A549 (cell line): ENCODE results near the gene INVS. TPM values are rescaled to one million over a fixed set of nuclear protein-coding genes. Genes with fewer than 3 reads are reported as not detected.

ENCODE experiments used
- ATAC-seq, 2 experiments: fragments of 200-7000 bp in 1 of 2; fragments of >200 bp in 1 of 2; cut with Nextera tagmentation in 1 of 2; cut with Tn5 transposase in 1 of 2; 3 replicates each; pipeline versions ENCODE4 v1.8.0 to v1.9.1; 2018 to 2020; ENCODE audit warnings: mild to moderate bottlenecking in 1 of 2, moderate library complexity in 1 of 2
- CTCF ChIA-PET: fragments of 300-600 bp; sonication (Branson Sonifier 250); formaldehyde crosslinking; extraction: SDS; loops from one replicate; lab custom pipeline; 2021; ENCODE audit warnings: antibody characterized with exemption, inconsistent platforms; lab: Yijun Ruan, JAX
- POLR2A ChIA-PET: fragments of 350-600 bp; formaldehyde crosslinking; extraction: SDS; loops from one replicate; lab custom pipeline; 2021; ENCODE audit warnings: antibody characterized with exemption, inconsistent platforms; lab: Yijun Ruan, JAX
- DNase-seq, 2 experiments: peaks; one replicate each; pipeline versions ENCODE4 v3.0.0 to v3.0.0-alpha.2; 2011 to 2016; ENCODE audit warnings: low read depth in 1 of 2, low spot score in 1 of 2
- FAIRE-seq: peaks from 2 replicates; lab custom pipeline; 2011; peaks lifted over from hg19 to GRCh38; lab: Jason Lieb, UNC
- H3K27ac ChIP-seq, 2 experiments: fragments of >200 bp; sonication (Bioruptor Twin); formaldehyde crosslinking; 3 replicates each; pipeline ENCODE4 v1.5.1; 2016 to 2017
- H3K4me1 ChIP-seq: fragments of >200 bp; sonication (Bioruptor Twin); formaldehyde crosslinking; 3 replicates; pipeline ENCODE4 v1.6.1; 2016
- H3K4me2 ChIP-seq: fragments of >200 bp; sonication (Bioruptor Twin); formaldehyde crosslinking; 3 replicates; pipeline ENCODE4 v1.6.1; 2016
- H3K4me3 ChIP-seq: fragments of >200 bp; sonication (Bioruptor Twin); formaldehyde crosslinking; 3 replicates; pipeline ENCODE4 v1.5.1; 2016
- H3K9me3 ChIP-seq: fragments of >200 bp; sonication (Bioruptor Twin); formaldehyde crosslinking; 3 replicates; pipeline ENCODE4 v1.6.1; 2016
- BHLHE40 ChIP-seq: IDR thresholded peaks from 2 replicates; pipeline ENCODE4 v1.6.1; 2012; ENCODE audit warnings: low read depth, low read length, inconsistent platforms
- CBX2 ChIP-seq: fragments of 200-600 bp; sonication (generic); IDR thresholded peaks from 2 replicates; pipeline ENCODE4 v1.6.1; 2016; ENCODE audit warnings: low read depth, mild to moderate bottlenecking, borderline replicate concordance
- CBX8 ChIP-seq: fragments of 200-600 bp; sonication (generic); IDR thresholded peaks from 2 replicates; pipeline ENCODE4 v1.6.1; 2016
- CHD4 ChIP-seq: fragments of 200-600 bp; sonication (generic); IDR thresholded peaks from 2 replicates; pipeline ENCODE4 v1.6.1; 2016; ENCODE audit warnings: antibody characterized with exemption, mild to moderate bottlenecking, borderline replicate concordance
- CTCF ChIP-seq: fragments of >200 bp; sonication (Bioruptor Twin); formaldehyde crosslinking; IDR thresholded peaks from 3 replicates; pipeline ENCODE4 v1.5.1; 2016
- EHF ChIP-seq: fragments of 250-450 bp; sonication (Bioruptor Pico); IDR thresholded peaks from 2 replicates; pipeline ENCODE4 v1.5.0; 2020; ENCODE audit warnings: mild to moderate bottlenecking
- EP300 ChIP-seq, 2 experiments: fragments of >200 bp; sonication (Bioruptor Twin); formaldehyde crosslinking; IDR thresholded peaks; 2 replicates in 1 of 2; 3 replicates in 1 of 2; pipeline ENCODE4 v1.6.1; 2016 to 2017
- FOSL2 ChIP-seq, 2 experiments: fragments of 450-650 bp in 1 of 2; fragments of >200 bp in 1 of 2; sonication (Bioruptor Twin) in 1 of 2; formaldehyde crosslinking; IDR thresholded peaks; 2 replicates each; pipeline versions ENCODE4 v1.5.0 to v1.6.1; 2016 to 2020; ENCODE audit warnings: mild to moderate bottlenecking in 1 of 2, moderate library complexity in 1 of 2
- GATA3 ChIP-seq: IDR thresholded peaks from 2 replicates; pipeline ENCODE4 v1.6.1; 2012; ENCODE audit warnings: borderline replicate concordance
- HDAC2 ChIP-seq: fragments of 200-600 bp; sonication (generic); IDR thresholded peaks from 2 replicates; pipeline ENCODE4 v1.6.1; 2016
- HES2 ChIP-seq: fragments of >200 bp; sonication (Bioruptor Twin); formaldehyde crosslinking; IDR thresholded peaks from 2 replicates; pipeline ENCODE4 v1.6.1; 2016
- HEYL ChIP-seq: fragments of 250-450 bp; sonication (Bioruptor Pico); IDR thresholded peaks from 2 replicates; pipeline ENCODE4 v1.8.0; 2021; ENCODE audit warnings: mild to moderate bottlenecking, moderate library complexity
- HMGXB4 ChIP-seq: fragments of 250-450 bp; sonication (Bioruptor Pico); IDR thresholded peaks from 2 replicates; pipeline ENCODE4 v1.5.0; 2021; ENCODE audit warnings: mild to moderate bottlenecking, moderate library complexity, borderline replicate concordance
- HOXB5 ChIP-seq: fragments of 250-450 bp; sonication (Bioruptor Pico); IDR thresholded peaks from 2 replicates; pipeline ENCODE4 v1.5.0; 2020; ENCODE audit warnings: mild to moderate bottlenecking, moderate library complexity
- JUN ChIP-seq, 2 experiments: fragments of >200 bp; sonication (Bioruptor Twin); formaldehyde crosslinking; IDR thresholded peaks; 2 replicates in 1 of 2; 3 replicates in 1 of 2; pipeline ENCODE4 v1.6.1; 2016 to 2017
- JUNB ChIP-seq: fragments of >200 bp; sonication (Bioruptor Twin); formaldehyde crosslinking; IDR thresholded peaks from 2 replicates; pipeline ENCODE4 v1.6.1; 2016
- KDM1A ChIP-seq: fragments of 200-600 bp; sonication (generic); IDR thresholded peaks from 2 replicates; pipeline ENCODE4 v1.6.1; 2016; ENCODE audit warnings: low read depth, mild to moderate bottlenecking
- MAFK ChIP-seq: fragments of 450-650 bp; IDR thresholded peaks from 2 replicates; pipeline ENCODE4 v1.6.1; 2014; ENCODE audit not compliant: partially characterized antibody
- PHF8 ChIP-seq: fragments of 200-600 bp; sonication (generic); IDR thresholded peaks from 2 replicates; pipeline ENCODE4 v1.6.1; 2016; ENCODE audit warnings: low read depth, mild to moderate bottlenecking, antibody characterized with exemption, moderate library complexity, borderline replicate concordance
- POLR2A ChIP-seq: IDR thresholded peaks from 2 replicates; pipeline ENCODE4 v1.6.1; 2012; ENCODE audit warnings: mild to moderate bottlenecking, low read length
- RCOR1 ChIP-seq: fragments of 150-350 bp; IDR thresholded peaks from 2 replicates; pipeline ENCODE4 v1.6.1; 2014; ENCODE audit warnings: antibody characterized with exemption, low read length, low read depth
- RFX5 ChIP-seq: fragments of 450-650 bp; IDR thresholded peaks from 2 replicates; pipeline ENCODE4 v1.7.1; 2014; ENCODE audit warnings: antibody characterized with exemption, mild to moderate bottlenecking, moderate library complexity
- RNF2 ChIP-seq: fragments of 200-600 bp; sonication (generic); IDR thresholded peaks from 2 replicates; pipeline ENCODE4 v1.6.1; 2016; ENCODE audit warnings: low read depth, mild to moderate bottlenecking, antibody characterized with exemption, moderate library complexity, borderline replicate concordance
- SMC3 ChIP-seq: fragments of >200 bp; sonication (Bioruptor Twin); formaldehyde crosslinking; IDR thresholded peaks from 3 replicates; pipeline ENCODE4 v1.6.1; 2018; ENCODE audit warnings: inconsistent platforms
- SREBF2 ChIP-seq: fragments of 450-650 bp; IDR thresholded peaks from 2 replicates; pipeline ENCODE4 v1.6.1; 2014; ENCODE audit warnings: mild to moderate bottlenecking, moderate library complexity
- TP53 ChIP-seq: fragments of 250-450 bp; sonication (Bioruptor Pico); IDR thresholded peaks from 2 replicates; pipeline ENCODE4 v1.5.0; 2021; ENCODE audit warnings: mild to moderate bottlenecking, moderate library complexity
- ZSCAN20 ChIP-seq: fragments of 250-450 bp; sonication (Bioruptor Pico); IDR thresholded peaks from 2 replicates; pipeline ENCODE4 v1.8.0; 2022; ENCODE audit warnings: mild to moderate bottlenecking, moderate library complexity
- WGBS: methylation state at CpG from one replicate; pipeline ENCODE4 v1.1.6; 2017; ENCODE audit errors: missing lambda C conversion rate; 5-methylcytosine and 5-hydroxymethylcytosine counted together
- polyA plus RNA-seq, 4 experiments: library from polyadenylated mRNA; depleted of rRNA in 3 of 4; stranded (reverse); fragments of >200 nt; fragmentation: RNase III in 1 of 4; extraction: RNeasy Plus Mini Kit Qiagen cat#74134 plus additional on column Dnase treatment in 1 of 4; gene quantifications; 2 replicates in 3 of 4; 3 replicates in 1 of 4; pipeline ENCODE4 v1.2.3, GENCODE V29; 2011 to 2017
- TF ChIP-seq, protein P1 (sequence below): IDR thresholded peaks from 2 replicates; pipeline ENCODE4 v1.6.1; 2012
- TF ChIP-seq, protein P2 (sequence below): fragments of 150-350 bp; IDR thresholded peaks from 2 replicates; pipeline ENCODE4 v1.6.1; 2014; ENCODE audit warnings: low read depth, mild to moderate bottlenecking, low read length

Gene INVS
- polyA plus RNA-seq, 2 of the 4 experiments (the other 2 are of a cell fraction) = 11.9 to 30.6 TPM

- Histone ChIP-seq H3K4me1 (no peaks in the 10 kb centered on the region), H3K27ac (no peak overlapping the region), H3K9me3 (peaks cover 30% of the 10 kb centered on the region), H3K4me2 (no peak overlapping the region), H3K4me3 (no peak overlapping the region)
- ATAC-seq = no peak
- WGBS = 95% methylated on average over 5 of the region's 5 CpGs
- DNase-seq = no peak
- TF ChIP-seq TP53 (no peak), HDAC2 (no peak), SREBF2 (no peak), FOSL2 (IDR thresholded peaks at IDR 0.05) (no peak), FOSL2 (CRISPR knock-in tag; IDR thresholded peaks at IDR 0.05) (no peak), POLR2A (no peak), HMGXB4 (CRISPR knock-in tag) (no peak), EHF (CRISPR knock-in tag) (no peak), HOXB5 (CRISPR knock-in tag) (no peak), EP300 (IDR thresholded peaks at IDR 0.05) (no peak), HES2 (no peak), BHLHE40 (no peak), RCOR1 (no peak)
- TF ChIP-seq, protein P1, sequence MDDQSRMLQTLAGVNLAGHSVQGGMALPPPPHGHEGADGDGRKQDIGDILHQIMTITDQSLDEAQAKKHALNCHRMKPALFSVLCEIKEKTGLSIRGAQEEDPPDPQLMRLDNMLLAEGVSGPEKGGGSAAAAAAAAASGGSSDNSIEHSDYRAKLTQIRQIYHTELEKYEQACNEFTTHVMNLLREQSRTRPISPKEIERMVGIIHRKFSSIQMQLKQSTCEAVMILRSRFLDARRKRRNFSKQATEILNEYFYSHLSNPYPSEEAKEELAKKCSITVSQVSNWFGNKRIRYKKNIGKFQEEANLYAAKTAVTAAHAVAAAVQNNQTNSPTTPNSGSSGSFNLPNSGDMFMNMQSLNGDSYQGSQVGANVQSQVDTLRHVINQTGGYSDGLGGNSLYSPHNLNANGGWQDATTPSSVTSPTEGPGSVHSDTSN = no peak
- ChIA-PET CTCF (no interaction called here), POLR2A (no interaction called here)
- no peak for FAIRE-seq
Observed at GRCh38 chr9:100287186-100287585, 188.1 kb downstream of the INVS start.

DNA sequence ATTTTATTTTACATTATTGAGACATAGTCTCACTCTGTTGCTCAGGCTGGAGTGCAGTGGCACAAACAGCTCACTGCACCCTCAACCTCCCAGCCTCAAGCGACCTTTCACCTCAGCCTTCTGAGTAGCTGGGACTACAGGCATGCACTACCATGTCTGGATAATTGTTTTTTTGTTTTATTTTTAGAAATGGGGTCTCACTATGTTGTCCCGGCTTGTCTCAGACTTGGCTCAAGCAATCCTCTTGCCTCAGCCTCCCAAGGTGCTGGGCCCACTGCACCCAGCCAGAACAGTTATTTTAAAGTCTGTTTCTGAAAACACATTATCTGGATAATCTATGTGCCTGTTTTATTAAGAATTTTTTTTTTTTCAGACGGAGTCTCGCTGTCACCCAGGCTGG, 191.7 kb downstream of the INVS start:
- DNase-seq = no peak
- H3K4me1 ChIP-seq = no peaks in the 10 kb centered on the region
- H3K27ac ChIP-seq = no peak overlapping the region
- peaks cover 14% of the 10 kb centered on the region for H3K9me3 ChIP-seq
- no peak for FAIRE-seq
- no peak for ATAC-seq
- H3K4me3 ChIP-seq = no peak overlapping the region
- POLR2A ChIA-PET = no interaction called here
- H3K4me2 ChIP-seq = no peak overlapping the region
- 87% methylated on average over 4 of the region's 4 CpGs for WGBS
- TF ChIP-seq RFX5 (no peak), CHD4 (no peak), RNF2 (no peak), EP300 (IDR thresholded peaks at IDR 0.05) (no peak), BHLHE40 (no peak), GATA3 (no peak), PHF8 (no peak), CBX2 (no peak), SMC3 (no peak)
- TF ChIP-seq, protein P2, sequence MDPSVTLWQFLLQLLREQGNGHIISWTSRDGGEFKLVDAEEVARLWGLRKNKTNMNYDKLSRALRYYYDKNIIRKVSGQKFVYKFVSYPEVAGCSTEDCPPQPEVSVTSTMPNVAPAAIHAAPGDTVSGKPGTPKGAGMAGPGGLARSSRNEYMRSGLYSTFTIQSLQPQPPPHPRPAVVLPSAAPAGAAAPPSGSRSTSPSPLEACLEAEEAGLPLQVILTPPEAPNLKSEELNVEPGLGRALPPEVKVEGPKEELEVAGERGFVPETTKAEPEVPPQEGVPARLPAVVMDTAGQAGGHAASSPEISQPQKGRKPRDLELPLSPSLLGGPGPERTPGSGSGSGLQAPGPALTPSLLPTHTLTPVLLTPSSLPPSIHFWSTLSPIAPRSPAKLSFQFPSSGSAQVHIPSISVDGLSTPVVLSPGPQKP = no peak
- CTCF ChIA-PET = interaction anchor here (1.2 kb wide), 1 partner anchor 33 kb away, joined by 3 read pairs; no protein-coding TSS in a partner anchor

DNA sequence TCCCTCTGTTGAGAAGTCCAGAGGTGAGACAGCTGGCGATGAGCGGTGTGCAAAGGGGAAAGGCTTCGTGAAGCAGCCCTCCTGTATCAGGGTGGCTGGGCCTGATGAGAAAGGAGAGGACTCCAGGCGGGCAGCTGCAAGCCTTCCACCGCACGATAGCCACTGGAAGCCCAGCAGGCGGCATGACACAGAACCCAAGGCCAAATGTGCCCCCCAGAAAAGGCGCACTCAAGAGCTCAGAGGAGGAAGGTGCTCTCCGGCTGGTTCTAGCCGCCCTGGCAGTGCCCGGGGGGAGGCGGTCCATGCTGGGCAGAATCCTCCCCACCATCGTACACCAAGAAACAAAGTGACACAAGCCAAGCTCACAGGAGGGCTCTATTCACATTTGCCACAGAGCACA, 193.4 kb downstream of the INVS start:
- WGBS = 97% methylated on average over 13 of the region's 13 CpGs
- no peak overlapping the region for H3K4me2 ChIP-seq
- H3K4me1 ChIP-seq = no peaks in the 10 kb centered on the region
- H3K27ac ChIP-seq = no peak overlapping the region
- no peak overlapping the region for H3K4me3 ChIP-seq
- ATAC-seq = no peak
- DNase-seq = no peak
- CTCF ChIA-PET = interaction anchor here (1.3 to 1.7 kb wide), 2 partner anchors 11 to 30 kb away, joined by 4 to 5 read pairs; no protein-coding TSS in a partner anchor
- no peak for FAIRE-seq
- H3K9me3 ChIP-seq = 0 out of 3 replicates have a peak, but pooled peaks cover 5% of the 10 kb centered on the region
- POLR2A ChIA-PET = no interaction called here
- TF ChIP-seq CBX8 = no peak
- no peak for TF ChIP-seq JUN (IDR thresholded peaks at IDR 0.05)
- TF ChIP-seq HDAC2 = no peak
- no peak for TF ChIP-seq RNF2
- no peak for TF ChIP-seq ZSCAN20 (CRISPR knock-in tag)
- no peak for TF ChIP-seq HEYL
- TF ChIP-seq RFX5 = no peak
- TF ChIP-seq JUNB = no peak
- no peak for TF ChIP-seq MAFK
- TF ChIP-seq KDM1A = no peak
- no peak for TF ChIP-seq RCOR1
- TF ChIP-seq GATA3 = no peak
- no peak for TF ChIP-seq HES2
- no peak for TF ChIP-seq CTCF
- TF ChIP-seq, protein P1 = no peak
